NAMALWA (cell line): ENCODE measurements around the gene CEMIP2.
"Not testable (repeated sequence)": the region's sequence is repeated elsewhere in the genome, so short reads cannot be mapped to it uniquely, and the experiment has no call there.

Source experiments
- DNase-seq: peaks from one replicate; pipeline ENCODE4 v3.0.0-alpha.2; 2015; ENCODE audit warnings: low spot score

CEMIP2 gene

GRCh38 chr9:71675105-71675856 is 93.0 kb downstream of the CEMIP2 start:
- no peak for DNase-seq

- no peak for DNase-seq
Measured at GRCh38 chr9:71672573-71672972, 95.7 kb downstream of the CEMIP2 start.

- no peak for DNase-seq
Measured at GRCh38 chr9:71671289-71671688, 97.0 kb downstream of the CEMIP2 start.

- DNase-seq: no peak
Measured at GRCh38 chr9:71670121-71670520, 98.2 kb downstream of the CEMIP2 start.

GRCh38 chr9:71669284-71669995 is 98.9 kb downstream of the CEMIP2 start:
- no peak for DNase-seq

- DNase-seq: no peak
Measured at GRCh38 chr9:71668717-71669116, 99.6 kb downstream of the CEMIP2 start.

- no peak for DNase-seq
Measured at GRCh38 chr9:71665247-71665646, 103.1 kb downstream of the CEMIP2 start.

GRCh38 chr9:71664566-71664965 is 103.7 kb downstream of the CEMIP2 start:
- DNase-seq: no peak

GRCh38 chr9:71663931-71664459 is 104.3 kb downstream of the CEMIP2 start:
- DNase-seq: no peak

- DNase-seq: no peak
Measured at GRCh38 chr9:71663216-71663615, 105.1 kb downstream of the CEMIP2 start.

GRCh38 chr9:71662082-71662481 is 106.2 kb downstream of the CEMIP2 start:
- no peak for DNase-seq

GRCh38 chr9:71657276-71657675 is 111.0 kb downstream of the CEMIP2 start:
- not testable (repeated sequence) for DNase-seq

GRCh38 chr9:71656496-71656895 is 111.8 kb downstream of the CEMIP2 start:
- no peak for DNase-seq

- no peak for DNase-seq
Measured at GRCh38 chr9:71655778-71656177, 112.5 kb downstream of the CEMIP2 start.

- no peak for DNase-seq
Measured at GRCh38 chr9:71655141-71655540, 113.2 kb downstream of the CEMIP2 start.

GRCh38 chr9:71652480-71652879 is 115.8 kb downstream of the CEMIP2 start:
- no peak for DNase-seq

GRCh38 chr9:71648453-71648852 is 119.9 kb downstream of the CEMIP2 start:
- no peak for DNase-seq

GRCh38 chr9:71647094-71647591 is 121.2 kb downstream of the CEMIP2 start:
- DNase-seq: no peak

GRCh38 chr9:71646131-71646530 is 122.2 kb downstream of the CEMIP2 start:
- DNase-seq: no peak

GRCh38 chr9:71644819-71645362 is 123.4 kb downstream of the CEMIP2 start:
- DNase-seq: no peak

GRCh38 chr9:71643330-71643729 is 125.0 kb downstream of the CEMIP2 start:
- DNase-seq: no peak

- no peak for DNase-seq
Measured at GRCh38 chr9:71642056-71642455, 126.3 kb downstream of the CEMIP2 start.

GRCh38 chr9:71638627-71639026 is 129.7 kb downstream of the CEMIP2 start:
- no peak for DNase-seq
